H1 (cell line): ENCODE measurements around the gene CMKLR1. TPM values are rescaled to one million over a fixed set of nuclear protein-coding genes. Genes with fewer than 3 reads are reported as not detected.

Experiments used
- CTCF ChIA-PET: fragments of 300-600 bp; sonication (Branson Sonifier 250); formaldehyde crosslinking; loops from one replicate; lab custom pipeline; 2021; ENCODE audit not compliant: partially characterized antibody; lab: Charles Lee
- POLR2A ChIA-PET: fragments of 300-600 bp; sonication (Branson Sonifier 250); formaldehyde crosslinking; loops from one replicate; lab custom pipeline; 2021; ENCODE audit warnings: inconsistent platforms; ENCODE audit not compliant: partially characterized antibody; lab: Charles Lee
- DNase-seq, 2 experiments: peaks; one replicate each; pipeline versions ENCODE4 v3.0.0 to v3.0.0-alpha.2; 2010 to 2022; ENCODE audit warnings: low spot score in 2 of 2, low read depth in 1 of 2, mixed read lengths in 1 of 2
- FAIRE-seq: peaks from 2 replicates; lab custom pipeline; 2011; peaks lifted over from hg19 to GRCh38; lab: Jason Lieb, UNC
- H2AFZ ChIP-seq: 2 replicates; pipeline ENCODE4 v1.8.1; 2012; ENCODE audit warnings: low read length, inconsistent platforms
- H2AK5ac ChIP-seq: 2 replicates; pipeline ENCODE4 v1.6.1; 2013; ENCODE audit warnings: low read depth, low read length
- H2BK120ac ChIP-seq: replicated peaks from 2 replicates; pipeline ENCODE3; 2013; ENCODE audit warnings: low read depth, low read length, inconsistent platforms
- H2BK12ac ChIP-seq: 2 replicates; pipeline ENCODE4 v1.6.1; 2013; ENCODE audit warnings: low read depth, low read length
- H2BK15ac ChIP-seq: 2 replicates; pipeline ENCODE4 v1.6.1; 2013; ENCODE audit warnings: low read length
- H2BK20ac ChIP-seq: 2 replicates; pipeline ENCODE4 v1.6.1; 2013; ENCODE audit warnings: low read length
- H2BK5ac ChIP-seq: 2 replicates; pipeline ENCODE4 v1.6.1; 2013; ENCODE audit warnings: low read depth, low read length
- H3K14ac ChIP-seq: 2 replicates; pipeline ENCODE4 v1.6.1; 2013; ENCODE audit warnings: inconsistent platforms; ENCODE audit not compliant: insufficient read length
- H3K18ac ChIP-seq: 2 replicates; pipeline ENCODE4 v1.6.1; 2013; ENCODE audit warnings: low read length; ENCODE audit errors: extremely low read depth
- H3K23ac ChIP-seq: 2 replicates; pipeline ENCODE4 v1.6.1; 2013; ENCODE audit warnings: inconsistent platforms; ENCODE audit not compliant: insufficient read length
- H3K23me2 ChIP-seq: 2 replicates; pipeline ENCODE4 v1.6.1; 2013; ENCODE audit warnings: low read depth, low read length
- H3K27ac ChIP-seq: 2 replicates; pipeline ENCODE4 v1.6.1; 2011; ENCODE audit warnings: low read depth, low read length, inconsistent platforms
- H3K27me3 ChIP-seq, 4 experiments: replicated peaks in 1 of 4; 1 replicate in 1 of 4; 2 replicates in 3 of 4; pipeline versions ENCODE4 v1.6.1 to v1.8.1; 2011 to 2013; ENCODE audit warnings: low read length in 3 of 4, mild to moderate bottlenecking in 3 of 4, inconsistent platforms in 2 of 4, mixed read lengths in 2 of 4, moderate library complexity in 1 of 4; ENCODE audit not compliant: control insufficient read depth in 3 of 4, insufficient read depth in 3 of 4; ENCODE audit errors: extremely low read depth in 1 of 4
- H3K36me3 ChIP-seq, 4 experiments: 2 replicates each; pipeline versions ENCODE4 v1.6.1 to v1.8.1; 2011 to 2013; ENCODE audit warnings: mild to moderate bottlenecking in 4 of 4, low read length in 3 of 4, moderate library complexity in 2 of 4, control low read depth in 1 of 4, inconsistent platforms in 1 of 4; ENCODE audit not compliant: insufficient read depth in 4 of 4, control insufficient read depth in 2 of 4
- H3K4ac ChIP-seq: replicated peaks from 2 replicates; pipeline ENCODE3; 2013; ENCODE audit warnings: low read length, low read depth, mixed read lengths, inconsistent platforms; ENCODE audit not compliant: insufficient read length
- H3K4me1 ChIP-seq, 4 experiments: replicated peaks in 1 of 4; 1 replicate in 1 of 4; 2 replicates in 3 of 4; pipeline versions ENCODE4 v1.6.1 to v1.8.1; 2011 to 2013; ENCODE audit warnings: low read length in 3 of 4, inconsistent platforms in 2 of 4, mixed read lengths in 1 of 4; ENCODE audit not compliant: insufficient read depth in 4 of 4, control insufficient read depth in 3 of 4
- H3K4me2 ChIP-seq, 2 experiments: 2 replicates each; pipeline versions ENCODE4 v1.6.1 to v1.8.1; 2011 to 2013; ENCODE audit warnings: low read depth in 2 of 2, low read length in 2 of 2, control low read depth in 1 of 2, inconsistent platforms in 1 of 2, mild to moderate bottlenecking in 1 of 2; ENCODE audit not compliant: insufficient read depth in 1 of 2
- H3K4me3 ChIP-seq, 4 experiments: fragments of 200-600, 300-600 bp in 1 of 4; sonication (generic), shearing (Covaris generic), sonication (Bioruptor Twin) in 1 of 4; 2 replicates each; pipeline versions ENCODE4 v1.5.1 to v1.8.1; 2011 to 2016; ENCODE audit warnings: low read length in 4 of 4, low read depth in 3 of 4, control low read depth in 2 of 4, inconsistent platforms in 2 of 4, mild to moderate bottlenecking in 2 of 4, mixed read lengths in 1 of 4, moderate library complexity in 1 of 4; ENCODE audit not compliant: insufficient read depth in 2 of 4; ENCODE audit errors: extremely low read depth in 1 of 4
- H3K56ac ChIP-seq: replicated peaks from 2 replicates; pipeline ENCODE3; 2013; ENCODE audit warnings: low read depth, mild to moderate bottlenecking, mixed read lengths, low read length, inconsistent platforms; ENCODE audit not compliant: insufficient read length
- H3K79me1 ChIP-seq: 2 replicates; pipeline ENCODE4 v1.6.1; 2013; ENCODE audit warnings: low read depth, low read length, control low read depth
- H3K79me2 ChIP-seq, 2 experiments: 2 replicates each; pipeline versions ENCODE4 v1.6.1 to v1.8.1; 2012 to 2013; ENCODE audit warnings: low read length in 2 of 2, mild to moderate bottlenecking in 2 of 2, inconsistent platforms in 1 of 2; ENCODE audit not compliant: insufficient read depth in 2 of 2, control insufficient read depth in 1 of 2
- H3K9ac ChIP-seq, 4 experiments: replicated peaks in 1 of 4; 1 replicate in 1 of 4; 2 replicates in 3 of 4; pipeline versions ENCODE4 v1.6.1 to v1.8.1; 2011 to 2013; ENCODE audit warnings: low read depth in 3 of 4, low read length in 3 of 4, control low read depth in 2 of 4, mild to moderate bottlenecking in 2 of 4, moderate library complexity in 2 of 4, inconsistent platforms in 1 of 4; ENCODE audit errors: extremely low read depth in 1 of 4
- H3K9me3 ChIP-seq, 2 experiments: 2 replicates each; pipeline versions ENCODE4 v1.6.1 to v1.8.1; 2012 to 2013; ENCODE audit warnings: mild to moderate bottlenecking in 2 of 2, moderate library complexity in 2 of 2, control low read depth in 1 of 2, inconsistent platforms in 1 of 2, low read depth in 1 of 2, low read length in 1 of 2, mixed read lengths in 1 of 2; ENCODE audit not compliant: insufficient read depth in 2 of 2
- H4K20me1 ChIP-seq, 2 experiments: replicated peaks in 1 of 2; 2 replicates each; pipeline versions ENCODE3 to v1.8.1; 2011 to 2013; ENCODE audit warnings: inconsistent platforms in 2 of 2, low read length in 2 of 2, mild to moderate bottlenecking in 1 of 2; ENCODE audit not compliant: insufficient read depth in 2 of 2, control insufficient read depth in 1 of 2
- H4K5ac ChIP-seq: 2 replicates; pipeline ENCODE4 v1.6.1; 2013; ENCODE audit warnings: low read length, low read depth, mixed read lengths, inconsistent platforms; ENCODE audit not compliant: insufficient read length
- H4K8ac ChIP-seq: 2 replicates; pipeline ENCODE4 v1.8.0; 2013; ENCODE audit warnings: mild to moderate bottlenecking, moderate library complexity, low read length, inconsistent platforms; ENCODE audit not compliant: insufficient read depth; ENCODE audit errors: extremely low read depth
- H4K91ac ChIP-seq: replicated peaks from 2 replicates; pipeline ENCODE3; 2013; ENCODE audit warnings: low read length, mixed read lengths, inconsistent platforms; ENCODE audit not compliant: insufficient read length
- ATF2 ChIP-seq: IDR thresholded peaks from 2 replicates; pipeline ENCODE4 v1.6.1; 2012; ENCODE audit warnings: low read length, inconsistent platforms
- GTF2F1 ChIP-seq: IDR thresholded peaks from 2 replicates; pipeline ENCODE4 v1.6.1; 2012; ENCODE audit warnings: low read depth, low read length, improper control_type of control experiment, borderline replicate concordance
- SIX5 ChIP-seq: IDR thresholded peaks from 2 replicates; pipeline ENCODE4 v1.6.1; 2011; ENCODE audit warnings: mild to moderate bottlenecking, low read depth, low read length
- TAF1 ChIP-seq: IDR thresholded peaks from 2 replicates; pipeline ENCODE4 v1.6.1; 2011; ENCODE audit warnings: mild to moderate bottlenecking, low read depth, low read length
- WGBS, 2 experiments: shearing (Covaris generic) in 1 of 2; methylation state at CpG; one replicate each; pipeline versions ENCODE4 v1.1.6 to v1.1.7; 2013 to 2015; ENCODE audit warnings: low lambda C conversion rate in 2 of 2, mixed read lengths in 2 of 2, inconsistent platforms in 1 of 2, low coverage in 1 of 2, missing lambda C conversion rate in 1 of 2; ENCODE audit not compliant: insufficient replicate concordance in 2 of 2, insufficient coverage in 1 of 2, insufficient read length in 1 of 2; ENCODE audit errors: extremely low coverage in 1 of 2, missing lambda C conversion rate in 1 of 2; 5-methylcytosine and 5-hydroxymethylcytosine counted together
- polyA plus RNA-seq, 7 experiments: library from polyadenylated mRNA; depleted of rRNA in 3 of 7; stranded (reverse) in 5 of 7; unstranded in 2 of 7; fragments of >200 nt in 5 of 7; fragments of 200-250 nt in 2 of 7; gene quantifications; 1 replicate in 5 of 7; 2 replicates in 1 of 7; 4 replicates in 1 of 7; pipeline versions ENCODE4 v1.2.1 to v1.2.3, GENCODE V29; 2011 to 2013; ENCODE audit warnings: missing spikeins in 2 of 7, mixed read lengths in 2 of 7
- total RNA-seq: library from RNA; stranded (reverse); fragmentation: NEBNext Ultra II Directional; extraction: Animal tissue kit (Norgen Biotek cat#: 25700); gene quantifications from 2 replicates; pipeline ENCODE4 v1.2.1, GENCODE V29; 2021

CMKLR1 gene
- total and polyA plus RNA-seq, 2 of the 8 experiments (the other 6 are each of a cell fraction or from before 2014, with no cell fraction given): 2.1 to 2.8 TPM

GRCh38 chr12:108345716-108346633, 6.9 kb upstream of the CMKLR1 start:
- DNase-seq (no peak), FAIRE-seq (no peak)
- Histone ChIP-seq H2BK120ac (no peak overlapping the region), H4K5ac (no peak overlapping the region), H3K4me2 (no peak overlapping the region), H3K79me2 (no peaks in the 10 kb centered on the region), H3K36me3 (peaks cover 0 to 3% (median 0%) of the 10 kb centered on the region in 4 experiments; a peak in 1 of 8 replicates), H3K4ac (no peak overlapping the region), H2BK20ac (0 out of 2 replicates have a peak overlapping the region, but pooled peaks have one; percentile 66), H3K18ac (no peak overlapping the region; the same call in 1 of the 2 replicates), H3K14ac (no peak overlapping the region), H3K56ac (no peak overlapping the region), H3K79me1 (no peaks in the 10 kb centered on the region), H3K23me2 (no peaks in the 10 kb centered on the region; the same call in 1 of the 2 replicates), H2BK15ac (no peak overlapping the region), H4K20me1 (no peaks in the 10 kb centered on the region), H4K91ac (no peak overlapping the region), H2AK5ac (no peak overlapping the region), H3K9me3 (no peaks in the 10 kb centered on the region), H3K4me3 (no peak overlapping the region), H2BK5ac (peak overlapping the region; percentile 52), H3K23ac (no peak overlapping the region), H3K4me1 (peaks cover 0 to 4% (median 0%) of the 10 kb centered on the region in 4 experiments; a peak in 1 of 7 replicates), H3K27ac (no peak overlapping the region), H3K9ac (no peak overlapping the region), H3K27me3 (no peaks in the 10 kb centered on the region), H2BK12ac (peak overlapping the region; percentile 80; the same call in 1 of the 2 replicates), H2AFZ (peak overlapping the region; percentile 60; the same call in 1 of the 2 replicates), H4K8ac (no peak overlapping the region)
- POLR2A ChIA-PET: no interaction called here
- whole genome bisulfite sequencing, 2 experiments: 76% methylated on average over 8 of the region's 8 CpGs; no CpG with 5 or more reads in 1 of the 2 experiments
- CTCF ChIA-PET: interaction anchor here (0.8 to 1.9 kb wide), 6 partner anchors 8 to 354 kb away, joined by 3 to 6 read pairs (median 4); partner anchors contain the start of gene WSCD2
- TF ChIP-seq TAF1 (no peak), GTF2F1 (no peak), ATF2 (no peak), SIX5 (no peak)
